IMR-90 (cell line): ENCODE measurements around the gene SPI1. TPM values are rescaled to one million over a fixed set of nuclear protein-coding genes. Genes with fewer than 3 reads are reported as not detected.

Source experiments
- ATAC-seq: fragments of 200-7000 bp; cut with Tn5 transposase; 2 replicates; pipeline ENCODE4 v1.9.1; 2020; ENCODE audit warnings: low read depth, mild to moderate bottlenecking, moderate library complexity
- BruUV-seq: library from RNA; stranded (reverse); fragments of 400-500 nt; replicated peaks from 2 replicates; lab custom pipeline; 2021; lab: Mats Ljungman, UMichigan
- CTCF ChIA-PET: fragments of 300-600 bp; formaldehyde crosslinking; extraction: SDS; loops from one replicate; lab custom pipeline; 2021; ENCODE audit warnings: antibody characterized with exemption; lab: Yijun Ruan, JAX
- POLR2A ChIA-PET: fragments of 300-600 bp; sonication (Branson Sonifier 250); formaldehyde crosslinking; loops from one replicate; lab custom pipeline; 2022; ENCODE audit warnings: antibody characterized with exemption; ENCODE audit not compliant: unreplicated experiment; lab: Charles Lee
- DNase-seq: peaks from one replicate; pipeline ENCODE4 v3.0.0; 2013
- H2AFZ ChIP-seq: replicated peaks from 2 replicates; pipeline ENCODE3; 2013; ENCODE audit warnings: low read length, mild to moderate bottlenecking; ENCODE audit not compliant: poor library complexity
- H2AK5ac ChIP-seq: 2 replicates; pipeline ENCODE4 v1.6.1; 2013; ENCODE audit warnings: low read depth, low read length, inconsistent platforms
- H2AK9ac ChIP-seq: replicated peaks from 2 replicates; pipeline ENCODE3; 2013; ENCODE audit warnings: mild to moderate bottlenecking, low read depth, low read length, moderate library complexity; ENCODE audit not compliant: poor library complexity
- H2BK120ac ChIP-seq: 2 replicates; pipeline ENCODE4 v1.6.1; 2013; ENCODE audit warnings: low read depth, low read length, inconsistent platforms
- H2BK15ac ChIP-seq: 3 replicates; pipeline ENCODE4 v1.6.1; 2013; ENCODE audit warnings: low read depth, low read length, inconsistent platforms
- H2BK20ac ChIP-seq: 2 replicates; pipeline ENCODE4 v1.6.1; 2013; ENCODE audit warnings: low read depth, mild to moderate bottlenecking, inconsistent platforms, low read length, moderate library complexity
- H2BK5ac ChIP-seq: 2 replicates; pipeline ENCODE4 v1.6.1; 2013; ENCODE audit warnings: mild to moderate bottlenecking, low read depth, low read length, inconsistent platforms; ENCODE audit not compliant: poor library complexity, severe bottlenecking
- H3K14ac ChIP-seq: replicated peaks from 2 replicates; pipeline ENCODE4 v1.6.1; 2013; ENCODE audit warnings: low read depth, low read length, inconsistent platforms
- H3K18ac ChIP-seq: 2 replicates; pipeline ENCODE4 v1.6.1; 2013; ENCODE audit warnings: low read depth, low read length, control low read depth
- H3K23ac ChIP-seq: 2 replicates; pipeline ENCODE4 v1.6.1; 2013; ENCODE audit warnings: low read depth, low read length, inconsistent platforms
- H3K27ac ChIP-seq: 2 replicates; pipeline ENCODE4 v1.5.1; 2013; ENCODE audit warnings: mild to moderate bottlenecking, control low read depth, low read length; ENCODE audit not compliant: insufficient read depth
- H3K27me3 ChIP-seq: 2 replicates; pipeline ENCODE4 v1.6.1; 2013; ENCODE audit warnings: low read length; ENCODE audit not compliant: control insufficient read depth, insufficient read depth
- H3K36me3 ChIP-seq: 2 replicates; pipeline ENCODE4 v1.6.1; 2013; ENCODE audit warnings: low read length, mixed read lengths; ENCODE audit not compliant: control insufficient read depth, insufficient read depth
- H3K4ac ChIP-seq: 2 replicates; pipeline ENCODE4 v1.6.1; 2013; ENCODE audit warnings: low read depth, low read length, inconsistent platforms
- H3K4me1 ChIP-seq: 2 replicates; pipeline ENCODE4 v1.6.1; 2013; ENCODE audit warnings: low read length, mixed read lengths; ENCODE audit not compliant: control insufficient read depth, insufficient read depth
- H3K4me2 ChIP-seq: 2 replicates; pipeline ENCODE4 v1.6.1; 2013; ENCODE audit warnings: low read depth, mild to moderate bottlenecking, control low read depth, low read length, moderate library complexity
- H3K4me3 ChIP-seq: 2 replicates; pipeline ENCODE4 v1.5.1; 2013; ENCODE audit warnings: low read depth, mild to moderate bottlenecking, control low read depth, low read length, moderate library complexity; ENCODE audit not compliant: insufficient read depth
- H3K56ac ChIP-seq: 2 replicates; pipeline ENCODE4 v1.6.1; 2013; ENCODE audit warnings: low read length, inconsistent platforms; ENCODE audit not compliant: insufficient read depth; ENCODE audit errors: extremely low read depth
- H3K79me1 ChIP-seq, 2 experiments: 2 replicates each; pipeline ENCODE4 v1.6.1; 2013; ENCODE audit warnings: low read length in 2 of 2, inconsistent platforms in 1 of 2, low read depth in 1 of 2
- H3K9ac ChIP-seq: 2 replicates; pipeline ENCODE4 v1.6.1; 2013; ENCODE audit warnings: low read depth, low read length, control low read depth
- H3K9me1 ChIP-seq: 2 replicates; pipeline ENCODE4 v1.6.1; 2013; ENCODE audit warnings: low read length, inconsistent platforms; ENCODE audit not compliant: insufficient read depth
- H3K9me3 ChIP-seq: 2 replicates; pipeline ENCODE4 v1.6.1; 2013; ENCODE audit warnings: low read length; ENCODE audit not compliant: control insufficient read depth, insufficient read depth
- H4K20me1 ChIP-seq: 2 replicates; pipeline ENCODE4 v1.6.1; 2013; ENCODE audit warnings: low read length, inconsistent platforms; ENCODE audit not compliant: insufficient read depth
- H4K5ac ChIP-seq: 2 replicates; pipeline ENCODE4 v1.6.1; 2013; ENCODE audit warnings: mild to moderate bottlenecking, low read depth, low read length, control low read depth
- H4K8ac ChIP-seq, 2 experiments: 2 replicates each; pipeline ENCODE4 v1.6.1; 2013; ENCODE audit warnings: low read depth in 2 of 2, low read length in 2 of 2, control low read depth in 1 of 2, inconsistent platforms in 1 of 2
- H4K91ac ChIP-seq: 2 replicates; pipeline ENCODE4 v1.6.1; 2013; ENCODE audit warnings: low read depth, low read length, inconsistent platforms; ENCODE audit not compliant: insufficient read depth
- FOS ChIP-seq: fragments of 150-350 bp; IDR thresholded peaks from 2 replicates; pipeline ENCODE4 v1.6.1; 2016; ENCODE audit warnings: low read depth, low read length
- WGBS, 2 experiments: methylation state at CpG; one replicate each; pipeline versions ENCODE4 v1.1.5 to v1.1.7; 2013; ENCODE audit warnings: missing lambda C conversion rate in 2 of 2; ENCODE audit not compliant: insufficient read length in 1 of 2; ENCODE audit errors: extremely low coverage in 2 of 2; 5-methylcytosine and 5-hydroxymethylcytosine counted together
- dilution Hi-C: fragments of 300-500 bp; cut with HindIII; formaldehyde crosslinking; loops from one replicate; pipeline ENCODE4 v1.14.3; 2018; ENCODE audit warnings: low sequenced_read_pairs; ENCODE audit not compliant: unreplicated experiment
- in situ Hi-C: fragments of 300-500 bp; cut with MboI; formaldehyde crosslinking; loops from 3 replicates; pipeline ENCODE4 v1.14.3; 2019; ENCODE audit warnings: low sequenced_read_pairs, inconsistent platforms, mixed read lengths
- intact Hi-C: fragments of 100-400 bp; cut with micrococcal nuclease; formaldehyde crosslinking; loops from 2 replicates; pipeline ENCODE4 v1.10.0; 2022
- polyA plus RNA-seq, 3 experiments: library from polyadenylated mRNA; depleted of rRNA; stranded (reverse); fragments of >200 nt; gene quantifications; 2 replicates each; pipeline ENCODE4 v1.2.3, GENCODE V29; 2012; ENCODE audit warnings: low replicate concordance in 1 of 3
- total RNA-seq: library from RNA; depleted of rRNA; stranded (reverse); fragments of >200 nt; gene quantifications from 2 replicates; pipeline ENCODE4 v1.2.3, GENCODE V29; 2012

Gene SPI1
- total and polyA plus RNA-seq, 2 of the 4 experiments (the other 2 are of a cell fraction): not detected

DNA sequence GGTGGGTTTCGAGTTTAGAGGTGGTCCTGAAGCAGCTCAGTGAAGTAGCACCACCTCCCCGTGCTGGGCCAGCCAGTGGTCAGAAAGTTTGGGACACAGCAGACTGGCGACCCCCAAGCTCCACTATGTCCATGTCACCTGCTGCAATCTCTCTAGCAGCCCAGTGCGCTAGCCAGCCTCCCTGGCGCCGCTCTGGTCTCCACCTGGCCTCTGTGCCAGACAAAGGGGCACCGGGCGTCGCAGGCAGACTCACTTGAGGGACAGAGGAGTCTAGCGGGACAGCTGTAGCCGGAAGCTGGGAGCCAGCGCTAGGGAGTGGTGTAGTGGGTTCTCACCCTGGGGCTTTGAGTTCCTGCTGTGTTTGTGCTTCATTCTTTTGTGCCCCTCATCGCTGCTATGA, 51.3 kb downstream of the SPI1 start:
- H4K20me1 ChIP-seq: no peaks in the 10 kb centered on the region
- 0 out of 2 replicates have a peak, but pooled peaks cover 2% of the 10 kb centered on the region for H3K4me1 ChIP-seq
- H2AK9ac ChIP-seq: no peak overlapping the region
- no peak overlapping the region for H2BK20ac ChIP-seq
- no peak overlapping the region for H3K27ac ChIP-seq
- in situ Hi-C loops: no loop called here
- no peak overlapping the region for H2AK5ac ChIP-seq
- H3K23ac ChIP-seq: no peak overlapping the region
- no peak overlapping the region for H2BK15ac ChIP-seq
- H2AFZ ChIP-seq: no peak overlapping the region
- H2BK5ac ChIP-seq: no peak overlapping the region
- no peak overlapping the region for H4K8ac ChIP-seq
- H3K9ac ChIP-seq: no peak overlapping the region
- intact Hi-C loops: no loop called here
- no peaks in the 10 kb centered on the region for H3K9me3 ChIP-seq
- no peak overlapping the region for H2BK120ac ChIP-seq
- no peak overlapping the region for H3K4ac ChIP-seq
- TF ChIP-seq FOS: no peak
- DNase-seq: no peak
- H3K14ac ChIP-seq: no peak overlapping the region
- H3K79me1 ChIP-seq: no peaks in the 10 kb centered on the region
- H4K5ac ChIP-seq: no peak overlapping the region
- dilution Hi-C loops: no loop called here
- no TSS peak for BruUV-seq
- H3K18ac ChIP-seq: no peak overlapping the region
- H3K4me3 ChIP-seq: no peak overlapping the region
- no peak overlapping the region for H3K56ac ChIP-seq
- WGBS, 2 experiments: 100% methylated on average over 1 of the region's 13 CpGs; no CpG with 5 or more reads in 1 of the 2 experiments
- ChIA-PET CTCF (no interaction called here), POLR2A (no interaction called here)
- no peak overlapping the region for H4K91ac ChIP-seq
- H3K36me3 ChIP-seq: peaks cover 50% of the 10 kb centered on the region
- H3K4me2 ChIP-seq: no peak overlapping the region
- no peaks in the 10 kb centered on the region for H3K27me3 ChIP-seq
- no peak for ATAC-seq
- 0 out of 2 replicates have a peak, but pooled peaks cover 3% of the 10 kb centered on the region for H3K9me1 ChIP-seq
